Pulmonary artery endothelial cell (primary cell): Measurements from ENCODE around the gene MCOLN1. TPM values are rescaled to one million over a fixed set of nuclear protein-coding genes. Genes with fewer than 3 reads are reported as not detected.

Experiments used
- DNase-seq: peaks from one replicate; pipeline ENCODE4 v3.0.0-alpha.2; 2011; ENCODE audit warnings: low read depth, low spot score
- total RNA-seq: library from RNA; depleted of rRNA; stranded (reverse); fragments of >200 nt; gene quantifications from 2 replicates; pipeline ENCODE4 v1.2.3, GENCODE V29; 2014

The MCOLN1 gene
- total RNA-seq, 1 donor from 2014 or later = 3.8 TPM

GRCh38 chr19:7541828-7542443 is 19.5 kb downstream of the MCOLN1 start:
- DNase-seq = no peak

- no peak for DNase-seq
Observed at GRCh38 chr19:7542556-7543348, 20.3 kb downstream of the MCOLN1 start.

DNA sequence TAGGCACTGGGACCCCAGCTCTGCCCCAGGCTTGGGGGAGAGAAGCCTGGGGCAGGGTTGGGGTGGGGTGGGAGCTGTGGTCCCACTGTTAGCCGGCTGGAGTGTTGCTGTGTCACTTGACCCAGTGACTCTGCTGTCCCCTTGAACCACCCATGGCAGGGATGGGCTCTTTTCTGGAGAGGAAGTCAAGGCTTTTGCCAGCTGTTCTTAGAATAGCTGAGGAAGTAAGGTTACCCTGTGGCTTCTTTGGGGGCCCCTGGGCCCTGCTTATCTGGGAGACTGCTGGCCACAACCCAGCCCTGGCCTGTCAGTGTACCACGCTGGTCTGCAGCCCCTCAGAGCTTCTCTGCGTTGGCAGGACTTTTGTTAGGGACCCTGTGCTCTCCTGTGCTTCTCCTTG is 22.2 kb downstream of the MCOLN1 start:
- no peak for DNase-seq

DNA sequence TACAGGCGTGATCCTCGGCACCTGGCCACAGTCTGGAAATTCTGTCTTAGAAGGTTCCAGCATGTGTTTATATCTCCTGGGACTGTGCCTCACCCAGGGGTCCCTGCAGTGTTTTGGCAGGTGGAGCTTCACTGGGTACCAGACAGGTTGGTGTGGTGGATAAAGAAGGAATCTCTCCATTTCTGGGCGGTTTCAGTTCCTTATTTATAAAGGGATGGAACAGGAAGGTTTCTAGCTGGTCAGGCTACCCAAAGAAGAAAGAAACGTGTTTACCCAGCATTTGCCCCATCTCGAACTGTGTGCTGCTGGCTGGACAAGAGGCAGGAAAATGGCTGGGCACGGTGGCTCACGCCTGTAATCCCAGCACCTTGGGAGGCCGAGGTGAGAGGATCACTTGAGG is 22.9 kb downstream of the MCOLN1 start:
- no peak for DNase-seq

DNA sequence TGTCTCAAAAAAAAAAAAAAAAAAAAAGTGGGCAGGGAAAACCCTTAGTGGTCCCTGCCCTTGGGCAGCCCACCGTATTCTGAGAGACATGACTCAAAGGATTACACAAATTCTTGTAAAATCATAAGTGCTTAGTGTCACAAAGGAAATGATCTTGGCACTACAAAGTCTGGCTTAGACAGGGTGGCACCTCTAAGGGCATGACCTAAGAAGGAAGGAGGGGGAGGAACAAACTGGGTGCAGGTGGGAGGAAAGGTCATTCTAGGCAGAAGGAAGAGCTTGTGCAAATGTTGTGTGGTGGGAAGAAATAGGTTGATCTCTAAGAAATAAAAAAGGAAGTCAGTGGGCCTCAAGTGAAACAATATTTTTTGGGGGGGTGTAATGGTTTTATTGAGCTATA is 23.5 kb downstream of the MCOLN1 start:
- no peak for DNase-seq

- DNase-seq = no peak
Observed at GRCh38 chr19:7547159-7547558, 24.7 kb downstream of the MCOLN1 start.

GRCh38 chr19:7549429-7550148 is 27.2 kb downstream of the MCOLN1 start:
- no peak for DNase-seq

- DNase-seq = no peak
Observed at GRCh38 chr19:7550169-7550770, 27.8 kb downstream of the MCOLN1 start.

- no peak for DNase-seq
Observed at GRCh38 chr19:7550987-7551761, 28.8 kb downstream of the MCOLN1 start.

- DNase-seq = no peak
Observed at GRCh38 chr19:7552781-7553180, 30.4 kb downstream of the MCOLN1 start.

- DNase-seq = no peak
Observed at GRCh38 chr19:7554565-7554964, 32.1 kb downstream of the MCOLN1 start.

GRCh38 chr19:7554990-7555864 is 32.8 kb downstream of the MCOLN1 start:
- DNase-seq = no peak

GRCh38 chr19:7556696-7557315 is 34.4 kb downstream of the MCOLN1 start:
- no peak for DNase-seq

DNA sequence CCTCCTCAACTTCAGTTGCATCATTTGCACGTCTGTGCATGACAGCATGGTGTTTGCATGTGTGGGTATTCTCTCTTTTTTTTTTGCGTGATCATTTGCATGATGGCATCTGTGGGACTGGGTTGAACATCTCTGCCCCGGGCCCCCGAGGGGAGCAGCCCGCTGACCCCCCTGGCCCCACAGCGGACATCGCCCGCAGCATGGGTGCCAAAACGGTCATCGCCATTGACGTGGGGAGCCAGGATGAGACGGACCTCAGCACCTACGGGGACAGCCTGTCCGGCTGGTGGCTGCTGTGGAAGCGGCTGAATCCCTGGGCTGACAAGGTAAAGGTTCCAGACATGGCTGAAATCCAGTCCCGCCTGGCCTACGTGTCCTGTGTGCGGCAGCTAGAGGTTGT is 36.2 kb downstream of the MCOLN1 start:
- no peak for DNase-seq

GRCh38 chr19:7559102-7559501 is 36.7 kb downstream of the MCOLN1 start:
- no peak for DNase-seq

DNA sequence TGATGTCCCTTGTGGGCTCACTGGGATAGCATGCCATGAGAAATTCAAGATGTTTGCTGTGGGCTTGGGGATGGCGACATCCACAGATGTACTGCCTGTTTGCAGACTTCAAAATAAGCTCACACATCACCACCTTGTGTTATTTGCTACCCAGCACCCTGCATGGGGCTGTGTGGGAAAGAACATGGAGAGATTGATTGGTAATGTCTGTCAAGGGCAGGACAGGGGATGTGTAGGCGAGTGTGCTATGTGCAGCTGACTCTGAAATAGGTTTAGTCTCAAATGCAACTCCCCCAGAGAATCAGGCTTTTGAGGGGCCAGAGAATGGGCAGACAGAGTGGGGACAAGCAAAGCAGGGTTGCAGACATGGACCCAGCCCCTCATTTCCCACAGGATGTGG is 37.8 kb downstream of the MCOLN1 start:
- no peak for DNase-seq

DNA sequence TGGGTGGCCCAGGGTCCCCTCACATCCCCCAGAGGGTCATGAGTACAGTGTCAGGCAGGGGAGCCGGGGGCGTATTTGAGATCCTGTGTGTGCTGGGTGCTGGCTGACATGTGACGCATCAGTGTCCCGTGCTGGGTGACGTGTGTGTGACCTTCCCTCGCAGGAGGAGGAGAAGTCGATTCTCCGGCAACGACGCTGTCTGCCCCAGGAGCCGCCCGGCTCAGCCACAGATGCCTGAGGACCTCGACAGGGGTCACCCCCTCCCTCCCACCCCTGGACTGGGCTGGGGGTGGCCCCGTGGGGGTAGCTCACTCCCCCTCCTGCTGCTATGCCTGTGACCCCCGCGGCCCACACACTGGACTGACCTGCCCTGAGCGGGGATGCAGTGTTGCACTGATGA is 38.9 kb downstream of the MCOLN1 start:
- DNase-seq = no peak

DNA sequence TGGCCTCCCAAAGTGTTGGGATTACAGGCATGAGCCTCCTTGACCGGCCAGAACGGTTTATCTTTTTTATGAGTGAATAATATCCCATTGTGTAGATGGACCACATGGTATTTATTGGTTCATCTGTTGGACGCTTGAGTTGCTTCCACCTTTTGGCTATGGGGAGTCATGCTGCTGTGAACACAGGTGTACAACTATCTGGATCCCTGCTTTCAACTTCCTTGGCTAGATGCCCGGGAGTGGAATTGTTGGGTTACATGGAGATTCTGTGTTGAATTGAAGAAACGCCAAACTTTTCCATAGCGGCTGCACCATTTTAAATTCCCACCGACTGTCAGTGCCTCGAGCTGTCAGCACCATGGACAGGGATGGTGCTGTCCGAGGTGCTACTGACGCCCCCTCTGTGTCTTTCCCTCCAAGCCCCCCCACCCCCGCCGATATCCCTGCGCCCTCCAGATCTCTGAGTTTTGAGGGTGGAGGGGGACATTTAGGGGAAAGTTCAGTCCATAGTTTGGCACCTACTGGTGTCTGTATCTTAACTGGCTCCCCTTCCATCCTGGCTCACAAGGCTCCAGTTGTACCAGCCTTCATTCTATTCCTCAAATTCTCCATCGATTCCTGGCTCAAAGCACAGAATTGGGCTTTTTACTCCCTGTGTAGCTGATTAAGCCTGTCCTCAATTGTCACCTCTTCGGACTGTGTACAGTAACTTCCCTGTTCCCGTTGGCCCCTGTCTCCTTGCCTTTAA is 40.4 kb downstream of the MCOLN1 start:
- DNase-seq = no peak

GRCh38 chr19:7564866-7565265 is 42.4 kb downstream of the MCOLN1 start:
- no peak for DNase-seq
